Dermis microvascular lymphatic vessel endothelial cell (primary cell): ENCODE data around the gene MRPS15. TPM values are rescaled to one million over a fixed set of nuclear protein-coding genes. Genes with fewer than 3 reads are reported as not detected.

Experiments used
- DNase-seq, 2 donors: peaks; one replicate each; pipeline versions ENCODE4 v3.0.0 to v3.0.0-alpha.2; 2010; ENCODE audit warnings: low read depth in 2 of 2
- total RNA-seq: library from RNA; depleted of rRNA; stranded (reverse); fragments of >200 nt; gene quantifications from 2 replicates; pipeline ENCODE4 v1.2.1, GENCODE V29; 2014

MRPS15 gene
- total RNA-seq, 1 donor from 2014 or later = 78.6 TPM

DNA sequence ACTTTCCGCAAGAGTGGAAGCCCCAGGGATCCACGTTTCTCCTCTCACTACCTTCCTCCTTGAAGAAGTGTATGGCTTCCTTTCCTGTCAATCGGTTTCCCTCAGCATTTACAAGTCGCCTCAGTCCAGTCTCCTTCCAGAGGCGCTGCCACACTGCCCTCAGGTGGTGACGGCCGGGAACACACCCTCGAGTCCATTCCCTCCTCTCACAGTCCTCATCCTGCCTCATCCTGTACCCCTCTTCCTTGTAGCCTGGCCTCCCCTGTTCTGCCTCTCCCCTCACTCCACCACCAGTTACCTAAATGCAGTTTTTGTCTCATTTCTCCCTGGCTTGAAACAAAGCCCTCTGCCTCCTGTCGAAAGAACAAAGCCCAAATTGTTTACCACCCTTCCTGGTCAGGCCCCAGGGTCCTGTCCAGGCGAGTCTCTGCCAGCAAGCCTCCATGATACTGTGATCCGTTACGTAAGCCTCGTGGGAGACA is 43.3 kb downstream of the MRPS15 start:
- DNase-seq = peak; percentile 48 to 80

DNA sequence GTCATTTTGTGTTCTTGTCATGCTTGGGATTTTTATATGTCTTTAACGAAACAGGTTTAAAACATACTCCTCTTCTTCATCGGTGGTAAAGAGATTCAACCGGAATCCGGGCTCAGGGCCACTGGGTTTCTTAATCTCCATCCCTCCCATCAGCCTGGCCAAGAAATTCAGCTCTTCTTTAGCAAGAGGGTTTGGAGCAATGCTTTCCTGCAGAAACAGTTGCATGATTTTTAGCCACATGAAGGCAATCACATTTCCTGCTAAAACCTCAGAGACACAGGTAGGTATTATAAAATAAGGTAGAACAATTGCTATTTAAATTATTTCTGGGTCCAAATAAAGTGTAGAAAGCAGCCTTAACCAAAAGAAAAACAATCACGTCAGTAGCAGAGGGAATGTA is 43.8 kb downstream of the MRPS15 start:
- DNase-seq = no peak

GRCh38 chr1:36419569-36419968 is 44.6 kb downstream of the MRPS15 start:
- no peak for DNase-seq

DNA sequence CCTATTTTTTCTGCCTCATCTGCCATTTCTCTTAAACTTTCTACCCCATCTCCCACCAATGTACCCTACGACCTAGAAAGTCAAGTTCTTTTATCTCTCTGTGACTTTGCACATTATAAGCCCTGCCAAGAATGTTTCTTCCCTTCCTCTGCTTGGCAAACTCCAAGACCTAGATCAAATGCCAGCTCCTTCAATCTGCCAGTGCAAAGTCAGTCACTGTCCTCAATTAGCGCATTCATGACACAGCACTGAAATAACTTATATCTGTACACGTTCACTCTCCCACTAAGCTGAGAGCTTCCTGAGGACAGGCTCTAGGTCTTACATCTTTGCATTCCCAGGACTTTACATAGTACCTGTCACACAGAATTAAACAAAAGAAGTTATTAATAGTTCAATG is 45.0 kb downstream of the MRPS15 start:
- DNase-seq = no peak

DNA sequence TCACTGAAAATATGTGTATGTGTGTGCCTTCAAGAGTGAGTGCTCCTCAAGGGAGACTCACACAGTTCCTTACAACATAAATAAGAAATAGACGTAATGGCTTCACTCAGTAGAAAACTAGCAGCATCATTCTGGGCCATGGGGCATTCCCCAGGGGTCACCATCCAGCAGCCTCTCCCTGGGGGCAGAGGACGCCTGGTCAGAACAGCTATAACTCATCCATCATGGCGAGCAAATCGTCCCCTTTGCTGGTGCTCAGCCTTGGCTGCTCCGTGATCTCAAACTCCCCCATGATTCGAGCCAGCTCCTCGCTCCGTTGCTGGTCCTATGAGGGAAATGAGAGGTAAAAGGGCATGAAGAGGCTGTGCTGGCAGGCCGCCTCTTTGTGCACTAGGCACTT is 46.3 kb downstream of the MRPS15 start:
- no peak for DNase-seq

DNA sequence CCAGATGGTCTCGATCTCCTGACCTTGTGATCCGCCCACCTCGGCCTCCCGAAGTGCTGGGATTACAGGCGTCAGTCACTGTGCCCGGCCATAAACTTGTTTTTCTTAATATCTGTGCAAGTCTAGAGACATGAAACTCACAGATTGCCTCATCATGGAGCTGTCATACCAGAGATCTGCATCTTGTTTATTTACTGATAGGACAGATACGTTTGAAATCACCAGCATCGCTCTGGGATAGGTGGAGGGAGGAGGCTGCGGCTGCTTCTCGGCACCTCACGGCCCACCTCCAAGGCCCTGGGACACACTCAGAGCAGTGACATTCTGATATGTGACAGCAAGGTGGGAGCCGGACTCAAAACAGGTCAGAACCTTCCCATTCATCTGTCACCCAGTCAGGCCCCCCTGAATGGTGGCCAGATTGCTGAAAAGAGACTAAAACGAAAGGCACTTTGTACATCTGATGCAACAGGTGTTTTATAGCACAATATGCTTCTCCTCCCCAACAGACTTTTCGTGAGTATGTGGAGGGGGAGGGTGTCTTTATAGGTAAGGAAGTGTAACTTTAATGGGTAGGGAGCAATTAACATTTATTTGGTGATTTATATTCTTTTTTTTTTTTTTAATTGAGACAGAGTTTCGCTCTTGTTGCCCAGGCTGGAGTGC is 48.4 kb downstream of the MRPS15 start:
- no peak for DNase-seq

GRCh38 chr1:36414384-36414783 is 49.8 kb downstream of the MRPS15 start:
- DNase-seq = no peak

GRCh38 chr1:36411674-36412648 is 52.2 kb downstream of the MRPS15 start:
- DNase-seq = peak in 1 of 2 donors; percentile 54

DNA sequence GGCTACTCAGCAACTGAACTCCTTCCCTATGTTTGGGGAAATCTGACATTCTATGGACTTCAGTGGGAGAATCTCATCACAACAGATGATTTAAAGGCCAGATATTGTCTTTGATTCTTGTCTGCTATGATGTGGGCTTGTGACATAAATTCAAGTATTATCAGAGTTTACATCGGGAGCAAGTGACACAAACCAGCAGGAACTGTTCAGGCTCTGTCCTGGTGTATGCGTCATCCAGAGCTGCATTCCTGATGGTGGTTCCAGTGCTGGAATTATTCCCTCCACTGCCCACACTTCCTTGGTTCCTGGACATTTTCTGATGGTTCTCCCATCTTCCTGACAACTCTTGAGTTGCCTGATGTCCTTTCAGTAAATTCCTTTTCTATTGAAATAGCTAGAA is 55.7 kb downstream of the MRPS15 start:
- no peak for DNase-seq

GRCh38 chr1:36406440-36406839 is 57.7 kb downstream of the MRPS15 start:
- no peak for DNase-seq

Other genes starting within 250 kb of the MRPS15 start
- 115 and 117 TPM in 2 replicates for gene THRAP3, start 239.9 kb downstream of the MRPS15 start, total RNA-seq
- 0.51 and 0.63 TPM in 2 replicates for gene SH3D21, start 158.0 kb downstream of the MRPS15 start, total RNA-seq
- 71.5 and 102 TPM in 2 replicates for gene EVA1B, start 140.7 kb downstream of the MRPS15 start, total RNA-seq
- gene STK40, start 78.5 kb downstream of the MRPS15 start, total RNA-seq = 15.0 and 23.1 TPM in 2 replicates
- gene LSM10, start 66.5 kb downstream of the MRPS15 start, total RNA-seq = 7.1 and 8.5 TPM in 2 replicates
- gene OSCP1, start 13.9 kb downstream of the MRPS15 start, total RNA-seq = 3.6 and 4.9 TPM in 2 replicates
- not detected in 2 replicates for gene CSF3R, start 18.5 kb upstream of the MRPS15 start, total RNA-seq